Measurements from ENCODE around the gene MBNL1. TPM values are rescaled to one million over a fixed set of nuclear protein-coding genes. Genes with fewer than 3 reads are reported as not detected.

MBNL1 gene
- total and polyA plus RNA-seq, 2 of the 4 experiments (the other 2 are of a cell fraction), result 127 to 664 TPM

DNA sequence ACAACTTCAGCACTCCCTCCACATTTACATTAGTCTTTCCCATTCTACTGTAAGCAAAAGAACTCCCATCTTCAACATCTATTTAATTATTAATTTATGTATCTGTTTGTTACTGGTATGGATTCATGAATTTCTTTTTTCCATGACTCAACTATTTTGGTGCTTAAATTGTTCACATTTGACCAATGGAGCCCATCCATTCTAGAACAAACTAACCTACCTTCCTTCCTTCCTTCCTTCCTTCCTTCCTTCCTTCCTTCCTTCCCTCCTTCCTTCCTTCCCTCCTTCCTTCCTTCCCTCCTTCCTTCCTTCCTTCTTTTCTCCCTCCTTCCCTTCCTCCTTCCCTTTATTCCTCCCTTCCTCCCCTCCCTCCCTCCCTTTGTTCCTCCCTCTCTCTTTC is 16.8 kb upstream of the MBNL1 start:
- no peak overlapping the region for H4K5ac ChIP-seq (ENCODE audit: low read depth, low read length)
- ChIA-PET POLR2A (ENCODE audit: unreplicated experiment) (no interaction called here), CTCF (no interaction called here)
- ATAC-seq (ENCODE audit: low read depth) (no peak), DNase-seq (no peak)
- H2BK5ac ChIP-seq (ENCODE audit: low read depth, low read length, poor library complexity, severe bottlenecking), result no peak overlapping the region
- H3K27me3 ChIP-seq (ENCODE audit: control insufficient read depth, insufficient read depth, low read length), result no peaks in the 10 kb centered on the region
- H3K9me3 ChIP-seq (ENCODE audit: control insufficient read depth, insufficient read depth, low read length), result no peaks in the 10 kb centered on the region
- no peak overlapping the region for H2AK5ac ChIP-seq (ENCODE audit: low read depth, low read length)
- dilution Hi-C loops (cut with HindIII; ENCODE audit: low sequenced_read_pairs, unreplicated experiment) (no loop called here), intact Hi-C loops (cut with micrococcal nuclease) (no loop called here), in situ Hi-C loops (cut with MboI; ENCODE audit: low sequenced_read_pairs) (no loop called here)
- no peak overlapping the region for H3K27ac ChIP-seq (ENCODE audit: insufficient read depth, low read length)
- no peak overlapping the region for H3K9ac ChIP-seq (ENCODE audit: low read depth, low read length)
- no peak overlapping the region for H2BK120ac ChIP-seq (ENCODE audit: low read depth, low read length)
- H3K4me1 ChIP-seq (ENCODE audit: control insufficient read depth, insufficient read depth, low read length), result peaks cover under 1% of the 10 kb centered on the region; the same call in 1 of the 2 replicates
- H2BK15ac ChIP-seq (ENCODE audit: low read depth, low read length), result no peak overlapping the region
- H3K36me3 ChIP-seq (ENCODE audit: control insufficient read depth, insufficient read depth, low read length), result no peaks in the 10 kb centered on the region
- H3K9me1 ChIP-seq (ENCODE audit: insufficient read depth, low read length), result no peaks in the 10 kb centered on the region
- no peak overlapping the region for H3K23ac ChIP-seq (ENCODE audit: low read depth, low read length)
- H3K4me2 ChIP-seq (ENCODE audit: low read depth, low read length), result no peak overlapping the region
- no peak overlapping the region for H2BK20ac ChIP-seq (ENCODE audit: low read depth, low read length)
- H4K91ac ChIP-seq (ENCODE audit: insufficient read depth, low read depth, low read length), result no peak overlapping the region
- no peak overlapping the region for H2AK9ac ChIP-seq (replicated peaks; ENCODE audit: low read depth, low read length, poor library complexity)
- H4K20me1 ChIP-seq (ENCODE audit: insufficient read depth, low read length), result no peaks in the 10 kb centered on the region
- no peak overlapping the region for H2AFZ ChIP-seq (replicated peaks; ENCODE audit: low read length, poor library complexity)
- BruUV-seq (replicated peaks), result no TSS peak
- H3K56ac ChIP-seq (ENCODE audit: extremely low read depth, insufficient read depth, low read length), result no peak overlapping the region
- H3K79me1 ChIP-seq (ENCODE audit: low read depth in 1 of 2, low read length in 2 of 2), result no peaks in the 10 kb centered on the region
- no peak overlapping the region for H3K4me3 ChIP-seq (ENCODE audit: insufficient read depth, low read depth, low read length)
- no peak overlapping the region for H3K18ac ChIP-seq (ENCODE audit: low read depth, low read length)
- no peak overlapping the region for H4K8ac ChIP-seq (ENCODE audit: low read depth in 2 of 2, low read length in 2 of 2)
- no peak for TF ChIP-seq RFX5 (IDR thresholded peaks at IDR 0.05; ENCODE audit: low read depth, low read length)
- H3K4ac ChIP-seq (ENCODE audit: low read depth, low read length), result no peak overlapping the region
- no peak overlapping the region for H3K14ac ChIP-seq (replicated peaks; ENCODE audit: low read depth, low read length)
